OCI-LY7 (cell line): ENCODE measurements around the gene KAT2A. TPM values are rescaled to one million over a fixed set of nuclear protein-coding genes. Genes with fewer than 3 reads are reported as not detected.

Source experiments
- BruUV-seq: library from RNA; stranded (reverse); fragments of 400-500 nt; replicated peaks from 2 replicates; lab custom pipeline; 2021; lab: Mats Ljungman, UMichigan
- CTCF ChIA-PET: fragments of 300-600 bp; sonication (Branson Sonifier 250); formaldehyde crosslinking; loops from one replicate; lab custom pipeline; 2022; ENCODE audit warnings: antibody characterized with exemption; ENCODE audit not compliant: unreplicated experiment; lab: Charles Lee
- POLR2A ChIA-PET: fragments of 300-600 bp; sonication (Branson Sonifier 250); formaldehyde crosslinking; loops from one replicate; lab custom pipeline; 2022; ENCODE audit warnings: antibody characterized with exemption; lab: Charles Lee
- DNase-seq: peaks from one replicate; pipeline ENCODE4 v3.0.0-alpha.2; 2015; ENCODE audit warnings: low spot score
- H2AFZ ChIP-seq: fragments of 200-600 bp; sonication (generic), shearing (Covaris generic); 2 replicates; pipeline ENCODE4 v1.6.1; 2014; ENCODE audit warnings: mild to moderate bottlenecking, antibody characterized with exemption, low read length, moderate library complexity
- H3K27ac ChIP-seq: fragments of 200-600 bp; sonication (generic); 2 replicates; pipeline ENCODE4 v1.5.1; 2014; ENCODE audit warnings: mixed run types, low read depth, mild to moderate bottlenecking, moderate library complexity, low read length, inconsistent platforms; ENCODE audit not compliant: poor library complexity, severe bottlenecking
- H3K36me3 ChIP-seq: fragments of 200-600 bp; sonication (generic); 2 replicates; pipeline ENCODE4 v1.6.1; 2014; ENCODE audit warnings: mild to moderate bottlenecking, antibody characterized with exemption, low read length, moderate library complexity, mixed read lengths; ENCODE audit not compliant: insufficient read depth
- H3K4me1 ChIP-seq: fragments of 200-600 bp; sonication (generic); 2 replicates; pipeline ENCODE4 v1.5.1; 2014; ENCODE audit warnings: mild to moderate bottlenecking, low read length; ENCODE audit not compliant: insufficient read depth, poor library complexity, severe bottlenecking
- H3K4me2 ChIP-seq: fragments of 200-600 bp; sonication (generic); 2 replicates; pipeline ENCODE4 v1.6.1; 2014; ENCODE audit warnings: mild to moderate bottlenecking, low read length
- H3K4me3 ChIP-seq: fragments of 200-600 bp; sonication (generic); 2 replicates; pipeline ENCODE4 v1.5.1; 2014; ENCODE audit warnings: mild to moderate bottlenecking, low read depth, low read length; ENCODE audit not compliant: poor library complexity, severe bottlenecking
- H3K79me2 ChIP-seq: fragments of 200-600 bp; sonication (generic); 2 replicates; pipeline ENCODE4 v1.6.1; 2016; ENCODE audit warnings: low read depth, mild to moderate bottlenecking, low read length, moderate library complexity, mixed read lengths; ENCODE audit not compliant: insufficient read depth
- H3K9me2 ChIP-seq: fragments of 200-600 bp; sonication (generic); 2 replicates; pipeline ENCODE4 v1.6.1; 2016; ENCODE audit warnings: mild to moderate bottlenecking, low read length, mixed read lengths; ENCODE audit not compliant: insufficient read depth
- H3K9me3 ChIP-seq: fragments of 200-600 bp; sonication (generic); 2 replicates; pipeline ENCODE4 v1.6.1; 2014; ENCODE audit warnings: mild to moderate bottlenecking, mixed run types, low read length, mixed read lengths
- H4K20me1 ChIP-seq: fragments of 200-600 bp; sonication (generic); 2 replicates; pipeline ENCODE4 v1.6.1; 2014; ENCODE audit warnings: mild to moderate bottlenecking, antibody characterized with exemption, low read length, moderate library complexity, mixed read lengths; ENCODE audit not compliant: insufficient read depth
- EZH2phosphoT487 ChIP-seq: fragments of 200-600 bp; sonication (generic); IDR thresholded peaks from 2 replicates; pipeline ENCODE4 v1.6.1; 2018; ENCODE audit warnings: low read depth, borderline replicate concordance, mild to moderate bottlenecking, mixed run types, antibody characterized with exemption, low read length, moderate library complexity, mixed read lengths
- intact Hi-C: fragments of 100-400 bp; cut with micrococcal nuclease; formaldehyde crosslinking; loops from one replicate; pipeline ENCODE4 v1.10.0; 2022; ENCODE audit not compliant: unreplicated experiment
- total RNA-seq, 2 experiments: library from RNA; depleted of rRNA in 1 of 2; stranded (reverse); fragments of >200 nt in 1 of 2; shearing (Covaris generic) in 1 of 2; gene quantifications; 2 replicates each; pipeline ENCODE4 v1.2.3, GENCODE V29; 2014 to 2022
- TF ChIP-seq, protein P1 (sequence below): fragments of 200-600 bp; sonication (generic); conservative IDR thresholded peaks from 2 replicates; pipeline ENCODE4 v1.5.1; 2014; ENCODE audit warnings: mild to moderate bottlenecking, antibody characterized with exemption, low read length, moderate library complexity, mixed read lengths

Gene KAT2A
- total RNA-seq, 2 experiments from 2014 or later = 73.0 to 89.8 TPM

DNA sequence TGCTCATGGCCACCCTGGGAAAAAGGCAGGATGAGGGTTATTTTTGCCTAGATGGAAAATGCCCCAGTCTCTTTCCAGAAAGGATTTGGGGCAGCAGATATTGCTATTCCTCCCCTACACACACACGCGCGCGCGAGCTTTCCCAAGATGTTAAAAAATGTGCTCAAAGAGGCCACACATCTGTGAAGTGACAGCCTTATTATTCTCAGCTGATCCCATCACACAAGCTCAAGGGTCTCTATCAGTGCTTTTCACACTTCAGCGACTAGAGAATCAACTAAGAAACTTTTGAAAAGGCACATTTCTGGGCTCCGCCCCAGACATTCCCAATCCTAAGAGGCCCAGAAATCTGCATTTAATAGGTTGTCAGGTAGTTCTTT lies 39.4 kb upstream of the KAT2A start:
- no peaks in the 10 kb centered on the region for H3K9me3 ChIP-seq
- BruUV-seq = no TSS peak
- TF ChIP-seq EZH2phosphoT487 = no peak
- TF ChIP-seq, protein P1, sequence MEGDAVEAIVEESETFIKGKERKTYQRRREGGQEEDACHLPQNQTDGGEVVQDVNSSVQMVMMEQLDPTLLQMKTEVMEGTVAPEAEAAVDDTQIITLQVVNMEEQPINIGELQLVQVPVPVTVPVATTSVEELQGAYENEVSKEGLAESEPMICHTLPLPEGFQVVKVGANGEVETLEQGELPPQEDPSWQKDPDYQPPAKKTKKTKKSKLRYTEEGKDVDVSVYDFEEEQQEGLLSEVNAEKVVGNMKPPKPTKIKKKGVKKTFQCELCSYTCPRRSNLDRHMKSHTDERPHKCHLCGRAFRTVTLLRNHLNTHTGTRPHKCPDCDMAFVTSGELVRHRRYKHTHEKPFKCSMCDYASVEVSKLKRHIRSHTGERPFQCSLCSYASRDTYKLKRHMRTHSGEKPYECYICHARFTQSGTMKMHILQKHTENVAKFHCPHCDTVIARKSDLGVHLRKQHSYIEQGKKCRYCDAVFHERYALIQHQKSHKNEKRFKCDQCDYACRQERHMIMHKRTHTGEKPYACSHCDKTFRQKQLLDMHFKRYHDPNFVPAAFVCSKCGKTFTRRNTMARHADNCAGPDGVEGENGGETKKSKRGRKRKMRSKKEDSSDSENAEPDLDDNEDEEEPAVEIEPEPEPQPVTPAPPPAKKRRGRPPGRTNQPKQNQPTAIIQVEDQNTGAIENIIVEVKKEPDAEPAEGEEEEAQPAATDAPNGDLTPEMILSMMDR = no peak
- no peak overlapping the region for H2AFZ ChIP-seq
- H3K27ac ChIP-seq = no peak overlapping the region
- H3K4me2 ChIP-seq = no peak overlapping the region
- no peaks in the 10 kb centered on the region for H3K9me2 ChIP-seq
- ChIA-PET POLR2A (no interaction called here), CTCF (no interaction called here)
- no peaks in the 10 kb centered on the region for H3K79me2 ChIP-seq
- DNase-seq = no peak
- no peaks in the 10 kb centered on the region for H3K36me3 ChIP-seq
- intact Hi-C loops = no loop called here
- H4K20me1 ChIP-seq = no peaks in the 10 kb centered on the region
- no peak overlapping the region for H3K4me3 ChIP-seq
- peaks cover under 1% of the 10 kb centered on the region for H3K4me1 ChIP-seq

DNA sequence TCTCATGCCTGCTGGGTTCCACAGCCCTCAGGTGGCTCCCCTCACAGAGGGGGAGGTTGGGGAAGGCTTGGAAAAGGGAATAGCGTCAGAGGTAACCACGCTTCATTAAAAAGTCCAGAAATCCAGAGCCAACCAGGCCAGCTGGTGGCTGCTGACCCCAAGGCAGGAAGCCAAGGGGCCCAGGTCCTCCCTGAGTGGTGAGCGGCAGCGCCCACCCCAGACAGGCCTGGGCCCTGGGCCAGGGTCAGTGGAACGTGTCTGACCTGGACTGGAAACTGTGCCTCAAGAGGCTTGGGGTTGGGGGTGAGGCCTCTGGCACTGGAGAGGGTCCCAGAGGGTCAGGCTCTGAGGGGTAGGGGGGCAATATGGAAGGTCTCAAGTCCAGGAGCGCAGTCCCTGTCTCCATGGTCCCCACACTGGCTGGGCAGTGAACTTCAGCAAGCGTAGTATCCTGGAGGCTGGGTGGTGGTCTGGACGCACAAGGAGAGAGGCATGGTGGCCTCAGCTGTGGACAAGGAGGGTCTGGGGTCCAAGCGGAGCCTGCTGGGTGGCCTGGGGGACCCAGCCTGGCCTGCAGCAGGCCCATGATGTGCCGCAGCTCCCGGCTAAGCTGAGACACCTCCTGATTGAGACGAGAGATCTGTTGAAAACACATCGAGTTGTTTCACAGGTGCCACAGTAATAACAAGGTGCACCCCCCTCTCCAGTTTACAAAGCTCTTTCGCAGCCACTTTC lies 38.8 kb upstream of the KAT2A start:
- ChIA-PET CTCF (no interaction called here), POLR2A (no interaction called here)
- intact Hi-C loops = no loop called here

More for the DNA sequence above, 38.8 kb upstream of the KAT2A start:
- no peak for DNase-seq
- Histone ChIP-seq H3K9me2 (no peaks in the 10 kb centered on the region), H3K36me3 (no peaks in the 10 kb centered on the region), H2AFZ (no peak overlapping the region), H3K4me2 (no peak overlapping the region), H3K79me2 (no peaks in the 10 kb centered on the region), H3K27ac (no peak overlapping the region), H3K4me3 (no peak overlapping the region), H4K20me1 (no peaks in the 10 kb centered on the region), H3K9me3 (no peaks in the 10 kb centered on the region), H3K4me1 (peaks cover 4% of the 10 kb centered on the region)
- no peak for TF ChIP-seq EZH2phosphoT487
- TF ChIP-seq, protein P1 = no peak
- BruUV-seq = no TSS peak
